Fibroblast of lung (primary cell): ENCODE data around the gene CRTC1. TPM values are rescaled to one million over a fixed set of nuclear protein-coding genes. Genes with fewer than 3 reads are reported as not detected.

Experiments used
- DNase-seq, 2 donors: peaks; one replicate each; pipeline versions ENCODE4 v3.0.0 to v3.0.0-alpha.2; 2010; ENCODE audit warnings: low read depth in 2 of 2
- H2AFZ ChIP-seq: 2 replicates; pipeline ENCODE4 v1.5.1; 2012; ENCODE audit warnings: low read length, control low read depth, inconsistent platforms
- H3K27ac ChIP-seq: 2 replicates; pipeline ENCODE4 v1.5.1; 2011; ENCODE audit warnings: low read length, control low read depth; ENCODE audit not compliant: insufficient read depth
- H3K27me3 ChIP-seq: 2 replicates; pipeline ENCODE4 v1.5.1; 2011; ENCODE audit warnings: mild to moderate bottlenecking, low read length; ENCODE audit not compliant: control insufficient read depth, insufficient read depth
- H3K36me3 ChIP-seq: 2 replicates; pipeline ENCODE4 v1.5.1; 2011; ENCODE audit warnings: low read length; ENCODE audit not compliant: control insufficient read depth, insufficient read depth
- H3K4me1 ChIP-seq: 2 replicates; pipeline ENCODE4 v1.5.1; 2011; ENCODE audit warnings: low read length; ENCODE audit not compliant: control insufficient read depth, insufficient read depth; ENCODE audit errors: extremely low read depth
- H3K4me2 ChIP-seq: 2 replicates; pipeline ENCODE4 v1.5.1; 2011; ENCODE audit warnings: low read length, control low read depth; ENCODE audit not compliant: insufficient read depth; ENCODE audit errors: extremely low read depth
- H3K4me3 ChIP-seq, 4 experiments: fragments of 200-600 bp in 1 of 4; sonication (generic) in 1 of 4; replicated peaks in 1 of 4; 2 replicates each; pipeline ENCODE4 v1.5.1; 2011 to 2016; ENCODE audit warnings: low read length in 4 of 4, low read depth in 3 of 4, mild to moderate bottlenecking in 3 of 4, control low read depth in 2 of 4, inconsistent platforms in 1 of 4, mixed read lengths in 1 of 4; ENCODE audit not compliant: insufficient read depth in 1 of 4; ENCODE audit errors: control extremely low read depth in 1 of 4
- H3K79me2 ChIP-seq: 2 replicates; pipeline ENCODE4 v1.5.1; 2012; ENCODE audit warnings: mild to moderate bottlenecking, low read length, inconsistent platforms; ENCODE audit not compliant: control insufficient read depth, insufficient read depth
- H3K9ac ChIP-seq: 2 replicates; pipeline ENCODE4 v1.5.1; 2011; ENCODE audit warnings: mild to moderate bottlenecking, low read length, control low read depth; ENCODE audit not compliant: insufficient read depth
- H3K9me3 ChIP-seq: 2 replicates; pipeline ENCODE4 v1.5.1; 2012; ENCODE audit warnings: low read depth, low read length; ENCODE audit not compliant: control insufficient read depth, insufficient read depth
- H4K20me1 ChIP-seq: 2 replicates; pipeline ENCODE4 v1.5.1; 2011; ENCODE audit warnings: low read length; ENCODE audit not compliant: control insufficient read depth, insufficient read depth; ENCODE audit errors: extremely low read depth
- EZH2 ChIP-seq: IDR thresholded peaks from 2 replicates; pipeline ENCODE4 v1.5.1; 2012; ENCODE audit warnings: low read length, control low read depth, mild to moderate bottlenecking; ENCODE audit errors: missing control alignments
- polyA plus RNA-seq, 2 donors: library from polyadenylated mRNA; depleted of rRNA in 1 of 2; stranded (reverse) in 1 of 2; unstranded in 1 of 2; fragments of >200 nt; gene quantifications; 2 replicates each; pipeline ENCODE4 v1.2.1, GENCODE V29; 2011 to 2012; ENCODE audit warnings: missing spikeins in 1 of 2
- total RNA-seq: library from RNA; depleted of rRNA; stranded (reverse); fragments of >200 nt; gene quantifications from 2 replicates; pipeline ENCODE4 v1.2.1, GENCODE V29; 2014
- TF ChIP-seq, protein P1 (sequence below), 2 donors: IDR thresholded peaks in 1 of 2; conservative IDR thresholded peaks in 1 of 2; 1 replicate in 1 of 2; 2 replicates in 1 of 2; pipeline ENCODE4 v1.5.1; 2011 to 2012; ENCODE audit warnings: low read length in 2 of 2, control low read depth in 1 of 2, inconsistent platforms in 1 of 2, low read depth in 1 of 2, mild to moderate bottlenecking in 1 of 2

Gene CRTC1
- total and polyA plus RNA-seq, 2 donors (not counting 1 experiment from before 2014, with no cell fraction given) = 1.2 to 2.0 TPM

DNA sequence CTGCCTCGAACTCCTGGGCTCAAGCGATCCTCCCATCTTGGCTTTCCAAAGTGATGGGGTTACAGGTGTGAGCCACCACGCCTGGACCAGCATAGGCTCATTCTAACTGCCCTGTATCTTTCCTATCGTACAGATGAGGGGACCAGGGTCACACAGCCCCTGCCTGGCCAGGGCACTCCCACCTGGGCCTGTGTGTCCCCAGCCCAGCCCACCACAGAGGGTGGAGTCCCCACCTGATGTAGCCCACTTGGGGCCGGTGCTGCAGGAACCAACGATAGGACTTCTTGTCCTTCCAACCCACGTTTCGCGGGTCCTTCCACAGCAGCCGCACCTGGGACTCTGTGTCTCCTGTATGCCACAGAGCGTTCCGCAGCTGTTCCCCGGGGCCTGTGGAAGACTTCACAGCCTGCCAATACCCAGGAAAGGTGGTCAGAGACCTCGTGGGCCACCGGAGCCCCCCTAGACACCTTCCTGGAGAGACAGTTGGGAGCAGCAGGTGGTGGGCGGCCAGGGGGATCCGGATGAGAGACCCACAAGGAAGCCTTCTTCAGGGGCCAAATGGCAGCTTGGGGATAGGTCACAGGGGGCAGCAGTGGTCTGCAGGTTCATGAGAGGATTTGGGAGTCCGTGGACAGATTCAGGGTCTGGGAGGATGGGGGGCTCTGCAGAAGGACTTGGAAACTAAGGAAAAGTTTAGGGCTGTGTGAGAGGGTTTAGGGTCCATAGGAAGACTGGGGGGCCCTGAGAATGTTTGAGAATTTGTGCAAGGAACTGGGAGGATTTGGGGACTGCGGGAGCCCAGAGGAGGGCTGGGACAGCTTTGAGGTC, 100.7 kb downstream of the CRTC1 start:
- no peak for DNase-seq
- Histone ChIP-seq H3K79me2 (no peaks in the 10 kb centered on the region), H2AFZ (no peak overlapping the region)

DNA sequence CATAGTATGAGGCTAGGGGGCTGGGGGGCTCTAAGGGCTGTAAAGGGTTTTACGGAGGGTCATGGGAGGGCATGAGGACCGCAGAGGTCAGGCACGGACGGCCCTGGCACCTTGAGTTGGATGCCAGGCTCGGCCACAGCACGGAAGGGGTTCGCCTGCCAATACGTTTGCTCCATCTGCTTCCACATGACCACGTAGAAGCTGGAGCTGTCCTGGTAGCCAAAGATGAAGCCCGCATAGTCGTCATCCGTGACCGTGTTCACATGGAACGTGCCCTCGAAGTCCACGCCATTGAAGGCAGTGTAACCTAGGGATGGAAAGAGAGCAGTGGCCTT, 101.3 kb downstream of the CRTC1 start:
- no peaks in the 10 kb centered on the region for H3K9me3 ChIP-seq
- no peak overlapping the region for H3K9ac ChIP-seq
- DNase-seq = peak in 1 of 2 donors; percentile 35
- peaks cover 25% of the 10 kb centered on the region for H3K27me3 ChIP-seq
- TF ChIP-seq, protein P1, sequence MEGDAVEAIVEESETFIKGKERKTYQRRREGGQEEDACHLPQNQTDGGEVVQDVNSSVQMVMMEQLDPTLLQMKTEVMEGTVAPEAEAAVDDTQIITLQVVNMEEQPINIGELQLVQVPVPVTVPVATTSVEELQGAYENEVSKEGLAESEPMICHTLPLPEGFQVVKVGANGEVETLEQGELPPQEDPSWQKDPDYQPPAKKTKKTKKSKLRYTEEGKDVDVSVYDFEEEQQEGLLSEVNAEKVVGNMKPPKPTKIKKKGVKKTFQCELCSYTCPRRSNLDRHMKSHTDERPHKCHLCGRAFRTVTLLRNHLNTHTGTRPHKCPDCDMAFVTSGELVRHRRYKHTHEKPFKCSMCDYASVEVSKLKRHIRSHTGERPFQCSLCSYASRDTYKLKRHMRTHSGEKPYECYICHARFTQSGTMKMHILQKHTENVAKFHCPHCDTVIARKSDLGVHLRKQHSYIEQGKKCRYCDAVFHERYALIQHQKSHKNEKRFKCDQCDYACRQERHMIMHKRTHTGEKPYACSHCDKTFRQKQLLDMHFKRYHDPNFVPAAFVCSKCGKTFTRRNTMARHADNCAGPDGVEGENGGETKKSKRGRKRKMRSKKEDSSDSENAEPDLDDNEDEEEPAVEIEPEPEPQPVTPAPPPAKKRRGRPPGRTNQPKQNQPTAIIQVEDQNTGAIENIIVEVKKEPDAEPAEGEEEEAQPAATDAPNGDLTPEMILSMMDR (conservative IDR thresholded peaks at IDR 0.05 in 1 of 2, IDR thresholded peaks at IDR 0.05 in 1 of 2; ENCODE audit: low read depth in 1 of 2, low read length in 2 of 2) = no peak
- TF ChIP-seq EZH2 = no peak
- no peaks in the 10 kb centered on the region for H3K79me2 ChIP-seq
- H3K4me1 ChIP-seq = no peaks in the 10 kb centered on the region
- H2AFZ ChIP-seq = no peak overlapping the region
- H3K36me3 ChIP-seq = no peaks in the 10 kb centered on the region
- H3K4me2 ChIP-seq = no peak overlapping the region
- H3K4me3 ChIP-seq = no peak overlapping the region
- H3K27ac ChIP-seq = no peak overlapping the region
- no peaks in the 10 kb centered on the region for H4K20me1 ChIP-seq

More for the DNA sequence above, 100.7 kb downstream of the CRTC1 start:
- no peaks in the 10 kb centered on the region for H3K4me1 ChIP-seq
- H3K4me3 ChIP-seq = no peak overlapping the region
- H4K20me1 ChIP-seq = no peaks in the 10 kb centered on the region
- H3K36me3 ChIP-seq = no peaks in the 10 kb centered on the region
- no peak for TF ChIP-seq EZH2
- TF ChIP-seq, protein P1 (conservative IDR thresholded peaks at IDR 0.05 in 1 of 2, IDR thresholded peaks at IDR 0.05 in 1 of 2; ENCODE audit: low read depth in 1 of 2, low read length in 2 of 2) = no peak
- H3K4me2 ChIP-seq = no peak overlapping the region
- no peaks in the 10 kb centered on the region for H3K9me3 ChIP-seq
- peaks cover 19% of the 10 kb centered on the region for H3K27me3 ChIP-seq
- no peak overlapping the region for H3K9ac ChIP-seq
- H3K27ac ChIP-seq = no peak overlapping the region

DNA sequence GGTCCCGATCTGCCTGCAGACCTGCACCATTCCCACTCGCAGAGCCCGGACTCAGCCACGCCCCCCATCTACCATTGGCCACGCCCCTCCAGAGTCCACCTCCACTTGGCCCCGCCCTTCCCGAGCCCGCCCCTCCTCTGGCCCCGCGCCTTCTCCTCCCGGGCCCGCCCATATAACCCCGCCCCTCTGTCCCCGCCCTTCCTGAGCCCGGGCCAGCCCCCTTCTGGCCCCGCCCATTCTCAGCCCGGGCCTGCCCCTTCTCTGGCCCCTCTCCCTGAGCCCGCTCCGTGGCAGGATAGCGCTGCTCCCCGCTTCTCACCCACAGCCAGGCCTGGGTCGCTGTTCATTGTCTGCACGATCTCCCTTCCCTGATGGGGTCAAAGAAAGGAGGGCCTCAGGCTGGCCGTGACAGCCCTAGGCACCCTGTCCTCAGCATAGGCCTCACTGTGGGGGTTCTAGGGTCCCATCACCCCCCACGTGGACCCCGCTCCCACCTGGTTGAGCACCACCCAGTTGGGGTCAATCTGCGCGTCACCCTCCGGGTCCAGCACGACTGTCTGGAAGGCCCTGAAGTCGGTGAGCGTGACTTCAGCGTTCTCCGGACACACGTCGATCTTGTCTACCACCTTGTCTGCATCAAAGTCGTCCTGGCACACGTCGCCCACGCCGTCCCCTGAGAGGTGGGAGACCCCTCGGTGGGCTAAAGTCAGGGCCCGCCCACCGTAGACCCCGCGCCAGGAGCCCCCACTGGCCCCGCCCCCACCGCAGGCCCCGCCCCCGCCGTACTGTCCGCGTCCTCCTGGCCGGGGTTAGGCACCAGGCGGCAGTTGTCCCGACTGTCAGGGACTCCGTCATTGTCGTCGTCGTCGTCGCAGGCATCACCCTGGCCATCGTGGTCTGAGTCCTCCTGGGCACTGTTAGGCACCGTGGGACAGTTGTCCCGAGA, 102.0 kb downstream of the CRTC1 start:
- Histone ChIP-seq H3K79me2 (no peaks in the 10 kb centered on the region), H2AFZ (no peak overlapping the region), H3K27ac (no peak overlapping the region), H3K9me3 (no peaks in the 10 kb centered on the region), H3K9ac (no peak overlapping the region), H4K20me1 (no peaks in the 10 kb centered on the region), H3K4me2 (peak overlapping the region; percentile 32), H3K4me1 (no peaks in the 10 kb centered on the region), H3K27me3 (peaks cover 31% of the 10 kb centered on the region), H3K36me3 (no peaks in the 10 kb centered on the region), H3K4me3 (no peak overlapping the region)
- TF ChIP-seq, protein P1 (conservative IDR thresholded peaks at IDR 0.05 in 1 of 2, IDR thresholded peaks at IDR 0.05 in 1 of 2; ENCODE audit: low read depth in 1 of 2, low read length in 2 of 2) = no peak
- TF ChIP-seq EZH2 = no peak
- peak; percentile 38 to 65 for DNase-seq
